Stomach (tissue), 4 donors: ENCODE data around the gene PDE8B.

Source experiments
- CTCF ChIP-seq, 7 experiments: fragments of 450-650 bp in 4 of 7; fragments of 200-600 bp in 3 of 7; sonication (generic) in 3 of 7; IDR thresholded peaks; one replicate each; pipeline ENCODE4 v1.5.1; 2016 to 2019; ENCODE audit warnings: antibody characterized with exemption in 7 of 7, control low read depth in 2 of 7, mild to moderate bottlenecking in 1 of 7
- EP300 ChIP-seq: sonication (generic); formaldehyde crosslinking; IDR thresholded peaks from one replicate; pipeline ENCODE4 v1.6.1; 2017; ENCODE audit warnings: antibody characterized with exemption
- POLR2A ChIP-seq, 4 donors: fragments of 450-650 bp; IDR thresholded peaks; one replicate each; pipeline ENCODE4 v1.6.1; 2016; ENCODE audit warnings: antibody characterized with exemption in 4 of 4, control low read depth in 2 of 4, mild to moderate bottlenecking in 1 of 4, moderate library complexity in 1 of 4
- POLR2AphosphoS5 ChIP-seq, 3 donors: sonication (generic); formaldehyde crosslinking; IDR thresholded peaks; one replicate each; pipeline ENCODE4 v1.6.1; 2016; ENCODE audit warnings: antibody characterized with exemption in 3 of 3

- TF ChIP-seq POLR2AphosphoS5 (IDR thresholded peaks at IDR 0.05): no peak
- no peak for TF ChIP-seq CTCF (IDR thresholded peaks at IDR 0.05)
- no peak for TF ChIP-seq POLR2A (IDR thresholded peaks at IDR 0.05)
- no peak for TF ChIP-seq EP300
These were observed 61.7 kb downstream of the PDE8B start for GRCh38 chr5:77272206-77272605.
